Suprapubic skin (tissue), 4 donors: ENCODE results near the gene TAF10. TPM values are rescaled to one million over a fixed set of nuclear protein-coding genes. Genes with fewer than 3 reads are reported as not detected.

Source experiments
- DNase-seq, 2 donors: peaks; one replicate each; pipeline ENCODE4 v3.0.0-alpha.2; 2019; ENCODE audit warnings: low spot score in 2 of 2
- H3K27ac ChIP-seq: fragments of 200-600 bp; sonication (generic); one replicate; pipeline ENCODE4 v1.5.1; 2019
- H3K27me3 ChIP-seq: fragments of 200-600 bp; sonication (generic); one replicate; pipeline ENCODE4 v1.5.1; 2019
- H3K36me3 ChIP-seq: fragments of 200-600 bp; sonication (generic); one replicate; pipeline ENCODE4 v1.5.1; 2019
- H3K4me1 ChIP-seq: fragments of 200-600 bp; sonication (generic); one replicate; pipeline ENCODE4 v1.5.1; 2019
- H3K4me3 ChIP-seq: fragments of 200-600 bp; sonication (generic); one replicate; pipeline ENCODE4 v1.5.1; 2019; ENCODE audit warnings: mild to moderate bottlenecking
- H3K9me3 ChIP-seq: fragments of 200-600 bp; sonication (generic); one replicate; pipeline ENCODE4 v1.5.1; 2019
- CTCF ChIP-seq, 2 donors: fragments of 200-600 bp in 1 of 2; fragments of 450-650 bp in 1 of 2; sonication (generic) in 1 of 2; IDR thresholded peaks; one replicate each; pipeline ENCODE4 v1.5.1; 2016 to 2019; ENCODE audit warnings: antibody characterized with exemption in 2 of 2, mild to moderate bottlenecking in 1 of 2, moderate library complexity in 1 of 2
- EP300 ChIP-seq: sonication (generic); formaldehyde crosslinking; IDR thresholded peaks from one replicate; pipeline ENCODE4 v1.6.1; 2017; ENCODE audit warnings: antibody characterized with exemption
- POLR2A ChIP-seq, 2 donors: fragments of 450-650 bp; IDR thresholded peaks; one replicate each; pipeline ENCODE4 v1.6.1; 2017; ENCODE audit warnings: antibody characterized with exemption in 2 of 2, mild to moderate bottlenecking in 2 of 2, moderate library complexity in 2 of 2
- POLR2AphosphoS5 ChIP-seq, 3 donors: sonication (generic); formaldehyde crosslinking; IDR thresholded peaks; one replicate each; pipeline ENCODE4 v1.6.1; 2017; ENCODE audit warnings: antibody characterized with exemption in 3 of 3
- WGBS: methylation state at CpG from one replicate; pipeline ENCODE4 v1.1.5; 2018; 5-methylcytosine and 5-hydroxymethylcytosine counted together
- total RNA-seq, 4 donors: library from RNA; depleted of rRNA; stranded (reverse); fragments of >200 nt; gene quantifications; one replicate each; pipeline ENCODE4 v1.1.0, GENCODE V29; 2016

Gene TAF10
- total RNA-seq, 4 donors from 2014 or later, result 24.1 to 54.5 (median 40.1) TPM

- peaks cover 23% of the 10 kb centered on the region for H3K4me1 ChIP-seq
- no peak overlapping the region for H3K4me3 ChIP-seq
- no peak overlapping the region for H3K27ac ChIP-seq
- H3K27me3 ChIP-seq, result peaks cover 3% of the 10 kb centered on the region
- TF ChIP-seq POLR2AphosphoS5 (IDR thresholded peaks at IDR 0.05) (no peak), CTCF (IDR thresholded peaks at IDR 0.05) (no peak), POLR2A (IDR thresholded peaks at IDR 0.05) (no peak)
- H3K36me3 ChIP-seq, result peaks cover 42% of the 10 kb centered on the region
- 94% methylated on average over 13 of the region's 29 CpGs for WGBS
- no peak for DNase-seq
- H3K9me3 ChIP-seq, result no peaks in the 10 kb centered on the region
Observed at GRCh38 chr11:6632116-6633073, 20.4 kb upstream of the TAF10 start.

GRCh38 chr11:6631361-6631890 is 19.4 kb upstream of the TAF10 start:
- TF ChIP-seq POLR2AphosphoS5 (IDR thresholded peaks at IDR 0.05) (no peak), CTCF (IDR thresholded peaks at IDR 0.05) (no peak), POLR2A (IDR thresholded peaks at IDR 0.05) (no peak), EP300 (no peak)
- Histone ChIP-seq H3K4me1 (peaks cover 22% of the 10 kb centered on the region), H3K4me3 (no peak overlapping the region), H3K27ac (no peak overlapping the region), H3K9me3 (no peaks in the 10 kb centered on the region), H3K36me3 (peaks cover 52% of the 10 kb centered on the region), H3K27me3 (peaks cover 3% of the 10 kb centered on the region)
- WGBS, result 92% methylated on average over 11 of the region's 11 CpGs
- no peak for DNase-seq

GRCh38 chr11:6630632-6631291 is 18.7 kb upstream of the TAF10 start:
- Histone ChIP-seq H3K4me3 (peak overlapping the region; percentile 47), H3K27ac (no peak overlapping the region), H3K36me3 (peaks cover 59% of the 10 kb centered on the region), H3K9me3 (no peaks in the 10 kb centered on the region), H3K27me3 (peaks cover 3% of the 10 kb centered on the region), H3K4me1 (peaks cover 16% of the 10 kb centered on the region)
- TF ChIP-seq CTCF (IDR thresholded peaks at IDR 0.05) (no peak), POLR2A (IDR thresholded peaks at IDR 0.05) (no peak), EP300 (no peak)
- no peak for DNase-seq
- WGBS, result 63% methylated on average over 10 of the region's 28 CpGs

GRCh38 chr11:6629892-6630631 is 18.0 kb upstream of the TAF10 start:
- no peaks in the 10 kb centered on the region for H3K9me3 ChIP-seq
- peaks cover 3% of the 10 kb centered on the region for H3K27me3 ChIP-seq
- H3K36me3 ChIP-seq, result peaks cover 66% of the 10 kb centered on the region
- H3K4me1 ChIP-seq, result peaks cover 9% of the 10 kb centered on the region
- H3K27ac ChIP-seq, result no peak overlapping the region
- TF ChIP-seq POLR2A (IDR thresholded peaks at IDR 0.05) (no peak), POLR2AphosphoS5 (IDR thresholded peaks at IDR 0.05) (no peak), EP300 (no peak), CTCF (IDR thresholded peaks at IDR 0.05) (no peak)
- 60% methylated on average over 43 of the region's 102 CpGs for WGBS
- H3K4me3 ChIP-seq, result peak overlapping the region; percentile 47
- no peak for DNase-seq
